ENCODE data around the gene MAB21L3.

Gene MAB21L3

DNA sequence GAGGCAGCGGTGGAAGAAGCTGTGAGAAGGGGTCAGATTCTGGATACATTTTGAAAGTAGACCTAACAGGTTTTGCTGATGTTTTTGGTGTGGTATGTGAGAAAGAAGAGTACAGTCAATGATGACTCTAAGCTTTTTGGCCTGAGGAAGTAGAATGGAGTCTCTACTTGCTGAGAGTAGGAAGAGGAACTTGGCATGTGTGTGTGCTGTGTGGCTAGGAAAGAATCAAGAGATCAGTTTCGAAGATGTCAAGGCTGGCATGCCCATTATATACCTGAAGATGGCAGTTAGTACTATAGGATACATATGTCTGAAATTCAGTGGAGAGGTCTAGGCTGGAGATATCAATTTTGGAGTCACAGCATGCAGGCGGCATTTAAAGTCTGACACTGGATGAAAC, 64.4 kb downstream of the MAB21L3 start:
- H3K9ac ChIP-seq (ENCODE audit: low read length), result no peak overlapping the region
- no peak overlapping the region for H3K4me3 ChIP-seq (ENCODE audit: low read length)
- H3K27me3 ChIP-seq (ENCODE audit: control insufficient read depth, insufficient read depth, low read length), result no peaks in the 10 kb centered on the region
- no peaks in the 10 kb centered on the region for H3K36me3 ChIP-seq (ENCODE audit: control insufficient read depth, insufficient read depth, low read length)
- H3K9me3 ChIP-seq (ENCODE audit: control insufficient read depth, low read length), result no peaks in the 10 kb centered on the region
- peaks cover 4% of the 10 kb centered on the region for H3K4me1 ChIP-seq (ENCODE audit: control insufficient read depth, insufficient read depth, low read length)

- Histone ChIP-seq H3K36me3 (ENCODE audit: control insufficient read depth, insufficient read depth, low read length) (no peaks in the 10 kb centered on the region), H3K9me3 (ENCODE audit: control insufficient read depth, low read length) (no peaks in the 10 kb centered on the region), H3K4me3 (ENCODE audit: low read length) (no peak overlapping the region), H3K27me3 (ENCODE audit: control insufficient read depth, insufficient read depth, low read length) (no peaks in the 10 kb centered on the region), H3K4me1 (ENCODE audit: control insufficient read depth, insufficient read depth, low read length) (peaks cover 4% of the 10 kb centered on the region), H3K9ac (ENCODE audit: low read length) (no peak overlapping the region)
Measured at GRCh38 chr1:116176306-116176789, 65.1 kb downstream of the MAB21L3 start.

- Histone ChIP-seq H3K27me3 (ENCODE audit: control insufficient read depth, insufficient read depth, low read length) (no peaks in the 10 kb centered on the region), H3K4me3 (ENCODE audit: low read length) (no peak overlapping the region), H3K9me3 (ENCODE audit: control insufficient read depth, low read length) (no peaks in the 10 kb centered on the region), H3K36me3 (ENCODE audit: control insufficient read depth, insufficient read depth, low read length) (no peaks in the 10 kb centered on the region), H3K9ac (ENCODE audit: low read length) (no peak overlapping the region), H3K4me1 (ENCODE audit: control insufficient read depth, insufficient read depth, low read length) (peaks cover 4% of the 10 kb centered on the region)
Measured at GRCh38 chr1:116177861-116178260, 66.7 kb downstream of the MAB21L3 start.

DNA sequence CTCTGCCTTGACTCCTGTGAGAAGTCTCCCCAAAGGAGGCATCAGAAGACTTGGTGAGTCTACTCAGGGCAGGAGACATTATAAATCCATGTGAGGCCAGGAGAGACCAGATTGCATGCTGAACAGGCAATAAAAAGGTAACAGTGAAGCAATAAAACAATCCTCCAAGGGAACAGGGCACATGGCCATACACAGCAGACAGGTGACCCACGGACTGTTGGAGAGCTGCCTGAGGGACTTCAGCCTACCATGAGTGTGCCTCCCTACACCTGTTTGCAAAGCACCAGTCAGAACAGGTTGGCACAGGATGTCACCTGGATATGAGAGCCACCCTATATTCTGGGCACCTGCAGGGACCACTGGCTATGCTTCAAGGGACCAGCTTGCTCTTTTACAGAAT, 67.6 kb downstream of the MAB21L3 start:
- Histone ChIP-seq H3K27me3 (ENCODE audit: control insufficient read depth, insufficient read depth, low read length) (no peaks in the 10 kb centered on the region), H3K9me3 (ENCODE audit: control insufficient read depth, low read length) (no peaks in the 10 kb centered on the region), H3K4me1 (ENCODE audit: control insufficient read depth, insufficient read depth, low read length) (peaks cover 4% of the 10 kb centered on the region), H3K9ac (ENCODE audit: low read length) (no peak overlapping the region), H3K36me3 (ENCODE audit: control insufficient read depth, insufficient read depth, low read length) (no peaks in the 10 kb centered on the region), H3K4me3 (ENCODE audit: low read length) (no peak overlapping the region)

- H3K9ac ChIP-seq (ENCODE audit: low read length), result no peak overlapping the region
- H3K36me3 ChIP-seq (ENCODE audit: control insufficient read depth, insufficient read depth, low read length), result no peaks in the 10 kb centered on the region
- no peak overlapping the region for H3K4me3 ChIP-seq (ENCODE audit: low read length)
- no peaks in the 10 kb centered on the region for H3K9me3 ChIP-seq (ENCODE audit: control insufficient read depth, low read length)
- peaks cover 4% of the 10 kb centered on the region for H3K4me1 ChIP-seq (ENCODE audit: control insufficient read depth, insufficient read depth, low read length)
- H3K27me3 ChIP-seq (ENCODE audit: control insufficient read depth, insufficient read depth, low read length), result no peaks in the 10 kb centered on the region
Measured at GRCh38 chr1:116179419-116179818, 68.2 kb downstream of the MAB21L3 start.

DNA sequence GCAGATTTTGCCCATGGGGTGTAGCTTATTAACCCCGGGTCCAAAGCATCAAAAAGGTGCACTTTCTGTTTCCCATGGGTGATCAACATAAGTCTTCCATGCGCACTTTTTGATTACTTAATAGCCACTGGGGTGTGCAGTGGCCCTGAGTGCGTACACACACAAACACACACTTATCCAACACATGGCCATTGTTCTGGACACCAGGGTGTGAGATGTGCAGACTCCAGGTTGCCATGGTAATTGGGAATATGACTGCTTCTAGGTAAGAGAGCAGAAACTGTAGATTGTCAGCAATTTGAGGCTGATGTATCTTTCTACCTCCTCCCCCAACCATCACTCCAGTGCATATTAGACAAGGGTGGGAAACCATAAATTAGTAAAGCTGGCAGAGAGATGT, 68.8 kb downstream of the MAB21L3 start:
- no peaks in the 10 kb centered on the region for H3K36me3 ChIP-seq (ENCODE audit: control insufficient read depth, insufficient read depth, low read length)
- no peak overlapping the region for H3K4me3 ChIP-seq (ENCODE audit: low read length)
- no peaks in the 10 kb centered on the region for H3K9me3 ChIP-seq (ENCODE audit: control insufficient read depth, low read length)
- peaks cover 4% of the 10 kb centered on the region for H3K4me1 ChIP-seq (ENCODE audit: control insufficient read depth, insufficient read depth, low read length)
- no peaks in the 10 kb centered on the region for H3K27me3 ChIP-seq (ENCODE audit: control insufficient read depth, insufficient read depth, low read length)
- H3K9ac ChIP-seq (ENCODE audit: low read length), result no peak overlapping the region

- Histone ChIP-seq H3K4me3 (ENCODE audit: low read length) (no peak overlapping the region), H3K9me3 (ENCODE audit: control insufficient read depth, low read length) (no peaks in the 10 kb centered on the region), H3K9ac (ENCODE audit: low read length) (no peak overlapping the region), H3K4me1 (ENCODE audit: control insufficient read depth, insufficient read depth, low read length) (peaks cover 4% of the 10 kb centered on the region), H3K36me3 (ENCODE audit: control insufficient read depth, insufficient read depth, low read length) (no peaks in the 10 kb centered on the region), H3K27me3 (ENCODE audit: control insufficient read depth, insufficient read depth, low read length) (no peaks in the 10 kb centered on the region)
Measured at GRCh38 chr1:116182019-116182714, 71.0 kb downstream of the MAB21L3 start.
